Right lobe of liver (tissue), 6 donors: ENCODE results near the gene MYRF. TPM values are rescaled to one million over a fixed set of nuclear protein-coding genes. Genes with fewer than 3 reads are reported as not detected.
A peak's percentile ranks its signal among the peaks of the same experiment; 100 is the strongest.

Experiments used
- ATAC-seq, 4 donors: fragments of 200-7000 bp; cut with Tn5 transposase; one replicate each; pipeline ENCODE4 v1.9.1; 2020; ENCODE audit warnings: mild to moderate bottlenecking in 4 of 4, moderate library complexity in 4 of 4
- DNase-seq, 3 donors: peaks; one replicate each; pipeline ENCODE4 v3.0.0-alpha.2; 2020
- H3K27ac ChIP-seq, 3 donors: fragments of 200-600 bp; one replicate each; pipeline ENCODE4 v1.8.0; 2022
- H3K27me3 ChIP-seq, 2 donors: fragments of 200-600 bp; one replicate each; pipeline ENCODE4 v1.8.0; 2022
- H3K36me3 ChIP-seq, 4 donors: fragments of 200-600 bp; sonication (generic) in 1 of 4; one replicate each; pipeline versions ENCODE4 v1.5.1 to v1.8.0; 2017 to 2022; ENCODE audit warnings: control low read depth in 1 of 4
- H3K4me1 ChIP-seq, 4 donors: fragments of 200-600 bp; sonication (generic) in 1 of 4; one replicate each; pipeline versions ENCODE4 v1.5.1 to v1.8.0; 2017 to 2022; ENCODE audit warnings: control low read depth in 1 of 4
- H3K4me3 ChIP-seq, 3 donors: fragments of 200-600 bp; one replicate each; pipeline ENCODE4 v1.8.0; 2022
- H3K9me3 ChIP-seq, 4 donors: fragments of 200-600 bp; sonication (generic) in 1 of 4; one replicate each; pipeline versions ENCODE4 v1.5.1 to v1.8.0; 2017 to 2022; ENCODE audit warnings: control low read depth in 1 of 4
- CTCF ChIP-seq, 4 donors: fragments of 200-600 bp in 3 of 4; fragments of 450-650 bp in 1 of 4; IDR thresholded peaks; one replicate each; pipeline versions ENCODE4 v1.5.1 to v1.8.0; 2016 to 2022; ENCODE audit warnings: antibody characterized with exemption in 4 of 4, mild to moderate bottlenecking in 2 of 4
- POLR2A ChIP-seq: fragments of 450-650 bp; IDR thresholded peaks from one replicate; pipeline ENCODE4 v1.6.1; 2017; ENCODE audit warnings: antibody characterized with exemption, mild to moderate bottlenecking
- WGBS: methylation state at CpG from one replicate; pipeline ENCODE4 v1.1.6; 2018; ENCODE audit warnings: low coverage, low lambda C conversion rate; ENCODE audit not compliant: insufficient coverage; ENCODE audit errors: missing lambda C conversion rate; 5-methylcytosine and 5-hydroxymethylcytosine counted together
- intact Hi-C, 2 donors: fragments of 100-400 bp; cut with DNase I; formaldehyde crosslinking; loops; one replicate each; pipeline versions ENCODE4 v1.11.2 to v1.14.1; 2022
- total RNA-seq, 6 experiments: library from RNA; depleted of rRNA in 2 of 6; stranded (reverse); fragments of >200 nt in 2 of 6; fragmentation: NEBNext Ultra II Directional in 3 of 6; extraction: Animal tissue kit (Norgen Biotek cat#: 25700) in 3 of 6; gene quantifications; one replicate each; pipeline versions ENCODE4 v1.1.0 to v1.2.4, GENCODE V29; 2016 to 2023
- donor health status: DM: no; HTN: yes; CAD: no.
- donor health status: DM: no; HTN: no; CAD: no.
- donor health status: DM: no; HTN: no; CAD: no.
- donor health status: DM: no; HTN: yes; CAD: no.
- donor health status: DM: no; HTN: yes; CAD: no.

The MYRF gene
- total RNA-seq, 6 experiments from 2014 or later, result 7.6 to 16.4 (median 11.6) TPM

GRCh38 chr11:61756147-61756451 lies 3.7 kb downstream of the MYRF start:
- Histone ChIP-seq H3K36me3 (no peaks in the 10 kb centered on the region), H3K9me3 (no peaks in the 10 kb centered on the region), H3K4me1 (peaks cover 0 to 26% (median 0%) of the 10 kb centered on the region in 4 donors), H3K27ac (peak overlapping the region; percentile 92 to 98 (median 94)), H3K27me3 (no peaks in the 10 kb centered on the region), H3K4me3 (peak overlapping the region in 2 of 3 donors; percentile 51 to 52)
- ATAC-seq (no peak), DNase-seq (no peak)
- TF ChIP-seq CTCF (IDR thresholded peaks at IDR 0.05), result no peak
- TF ChIP-seq POLR2A, result no peak
- WGBS, result 36% methylated on average over 3 of the region's 4 CpGs
- intact Hi-C loops, result no loop called here

DNA sequence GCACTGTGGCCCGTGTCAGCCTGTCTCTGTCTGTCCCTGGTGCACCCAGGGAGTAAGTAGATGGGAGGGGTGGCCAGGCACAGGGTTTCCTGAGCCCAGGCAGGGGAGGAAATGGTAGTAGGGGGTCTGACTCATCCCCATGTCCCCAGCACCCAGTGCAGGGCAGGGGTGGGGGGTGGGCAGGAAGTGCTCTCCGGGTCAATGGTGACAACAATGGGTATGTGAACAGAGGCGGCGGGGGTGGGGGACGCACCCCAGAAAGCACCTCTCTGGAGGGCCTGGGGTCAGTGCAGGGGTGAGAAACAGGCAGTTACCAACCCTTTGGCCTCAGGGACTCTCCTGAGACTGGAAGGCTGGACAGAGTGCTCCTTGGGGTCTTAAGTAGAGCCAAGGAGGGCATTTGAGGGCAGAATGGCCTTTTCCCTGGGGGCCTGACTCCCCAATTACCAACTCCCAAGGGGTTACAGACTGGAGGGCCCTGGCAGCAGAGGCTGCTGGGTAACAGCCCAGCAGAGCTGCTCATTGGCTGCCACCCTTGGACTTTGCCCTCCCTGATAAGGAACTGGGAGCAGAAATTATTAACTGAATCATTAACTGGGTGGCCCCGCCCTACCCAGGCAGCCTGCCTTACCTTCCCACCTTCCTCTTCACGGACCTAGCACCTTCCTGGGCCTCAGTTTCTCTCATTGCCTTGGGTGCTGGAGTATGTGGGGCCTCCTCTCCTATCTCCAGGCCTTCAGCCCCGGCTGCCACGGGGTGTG lies 4.2 kb downstream of the MYRF start:
- Histone ChIP-seq H3K4me1 (peaks cover 0 to 26% (median 0%) of the 10 kb centered on the region in 4 donors), H3K27ac (peak overlapping the region; percentile 92 to 98 (median 94)), H3K27me3 (no peaks in the 10 kb centered on the region), H3K9me3 (no peaks in the 10 kb centered on the region), H3K4me3 (peak overlapping the region; percentile 9 to 52 (median 51)), H3K36me3 (no peaks in the 10 kb centered on the region)
- WGBS, result 15% methylated on average over 8 of the region's 9 CpGs
- ATAC-seq (peak; percentile 84 to 91 (median 90)), DNase-seq (peak; percentile 81 to 91 (median 86))
- intact Hi-C loops, result no loop called here
- TF ChIP-seq POLR2A (peak; percentile 60), CTCF (IDR thresholded peaks at IDR 0.05) (no peak)

- TF ChIP-seq CTCF (IDR thresholded peaks at IDR 0.05), result no peak
- no peak for TF ChIP-seq POLR2A
- WGBS, result 35% methylated on average over 8 of the region's 15 CpGs
- DNase-seq (peak in 1 of 3 donors; percentile 76), ATAC-seq (peak; percentile 7 to 43 (median 38))
- Histone ChIP-seq H3K9me3 (no peaks in the 10 kb centered on the region), H3K4me3 (peak overlapping the region; percentile 9 to 52 (median 51)), H3K27me3 (no peaks in the 10 kb centered on the region), H3K4me1 (peaks cover 0 to 23% (median 0%) of the 10 kb centered on the region in 4 donors), H3K27ac (peak overlapping the region; percentile 92 to 98 (median 94)), H3K36me3 (no peaks in the 10 kb centered on the region)
- intact Hi-C loops, result no loop called here
Measured at GRCh38 chr11:61757213-61757862, 4.9 kb downstream of the MYRF start.

DNA sequence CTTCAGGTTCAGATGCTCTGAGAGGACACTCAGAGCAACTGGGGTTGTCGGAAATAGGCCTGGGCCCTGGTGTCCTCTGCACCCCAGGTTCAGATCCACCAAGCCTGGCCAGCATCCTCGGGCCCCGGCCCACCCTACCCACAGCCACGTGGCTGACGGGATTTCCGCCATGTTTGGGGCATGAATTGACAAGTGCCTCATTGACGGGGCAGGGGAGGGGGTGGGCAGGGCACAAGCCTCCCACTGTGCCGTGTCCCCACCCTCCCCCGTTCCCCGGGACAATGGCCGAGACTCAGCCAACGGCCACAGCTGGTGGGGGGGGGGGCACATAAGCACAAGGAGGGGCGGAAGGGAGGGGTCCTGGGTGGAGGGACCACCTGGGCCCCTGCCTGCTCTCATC lies 8.5 kb downstream of the MYRF start:
- intact Hi-C loops, result no loop called here
- no peaks in the 10 kb centered on the region for H3K9me3 ChIP-seq
- no peak overlapping the region for H3K4me3 ChIP-seq
- H3K27me3 ChIP-seq, result no peaks in the 10 kb centered on the region
- DNase-seq (no peak), ATAC-seq (no peak)
- no peaks in the 10 kb centered on the region for H3K36me3 ChIP-seq
- TF ChIP-seq CTCF (IDR thresholded peaks at IDR 0.05), result no peak
- no peak for TF ChIP-seq POLR2A
- H3K27ac ChIP-seq, result no peak overlapping the region
- peaks cover 0 to 14% (median 0%) of the 10 kb centered on the region in 4 donors for H3K4me1 ChIP-seq
- WGBS, result 83% methylated on average over 1 of the region's 13 CpGs
